K562 (cell line): Measurements from ENCODE around the gene MBNL2.

Experiments
- CTCF ChIP-seq, 3 experiments: IDR thresholded peaks in 2 of 3; conservative IDR thresholded peaks in 1 of 3; 2 replicates each; pipeline ENCODE4 v1.5.1; 2011 to 2012; ENCODE audit warnings: low read length in 3 of 3, mild to moderate bottlenecking in 3 of 3, control low read depth in 2 of 3, improper control_type of control experiment in 1 of 3, inconsistent platforms in 1 of 3, low read depth in 1 of 3, mixed read lengths in 1 of 3, moderate library complexity in 1 of 3; ENCODE audit not compliant: insufficient read depth in 2 of 3
- EP300 ChIP-seq: IDR thresholded peaks from 2 replicates; pipeline ENCODE4 v1.6.1; 2012; ENCODE audit warnings: low read length, improper control_type of control experiment
- EZH2 ChIP-seq: IDR thresholded peaks from 2 replicates; pipeline ENCODE4 v1.6.1; 2012; ENCODE audit warnings: low read depth, mild to moderate bottlenecking, inconsistent platforms, low read length, borderline replicate concordance
- MAZ ChIP-seq, 2 experiments: fragments of 450-650 bp in 1 of 2; sonication (generic) in 1 of 2; formaldehyde crosslinking; IDR thresholded peaks in 1 of 2; conservative IDR thresholded peaks in 1 of 2; 2 replicates each; pipeline versions ENCODE4 v1.4.0 to v1.5.0; 2020; ENCODE audit warnings: mild to moderate bottlenecking in 1 of 2, missing genetic modification reagents in 1 of 2
- MLLT1 ChIP-seq, 2 experiments: fragments of 450-650 bp; IDR thresholded peaks; 2 replicates each; pipeline ENCODE4 v1.6.1; 2016
- PHF20 ChIP-seq: fragments of 450-650 bp; IDR thresholded peaks from 2 replicates; pipeline ENCODE4 v1.6.1; 2018; ENCODE audit not compliant: partially characterized antibody
- PHTF2 ChIP-seq: fragments of 250-450 bp; sonication (Bioruptor Pico); IDR thresholded peaks from 2 replicates; pipeline ENCODE4 v1.5.0; 2021; ENCODE audit warnings: mild to moderate bottlenecking
- SIN3A ChIP-seq, 2 experiments: fragments of 150-350 bp in 1 of 2; IDR thresholded peaks; 2 replicates each; pipeline ENCODE4 v1.6.1; 2011 to 2016; ENCODE audit warnings: borderline replicate concordance in 2 of 2, low read depth in 2 of 2, low read length in 2 of 2, mild to moderate bottlenecking in 2 of 2, moderate library complexity in 2 of 2; ENCODE audit not compliant: control insufficient read depth in 1 of 2
- STAT5B ChIP-seq: fragments of 250-450 bp; sonication (Bioruptor Pico); IDR thresholded peaks from 2 replicates; pipeline ENCODE4 v1.8.0; 2021; ENCODE audit warnings: mild to moderate bottlenecking, inconsistent platforms
- TAF1 ChIP-seq: IDR thresholded peaks from 2 replicates; pipeline ENCODE4 v1.6.1; 2011; ENCODE audit warnings: mild to moderate bottlenecking, low read length, moderate library complexity; ENCODE audit not compliant: insufficient read depth, control insufficient read depth, severe bottlenecking; ENCODE audit errors: extremely low read depth
- YY1 ChIP-seq, 3 experiments: IDR thresholded peaks; 2 replicates each; pipeline ENCODE4 v1.6.1; 2011; ENCODE audit warnings: low read length in 2 of 3, mild to moderate bottlenecking in 2 of 3, moderate library complexity in 2 of 3, borderline replicate concordance in 1 of 3, control low read depth in 1 of 3, low read depth in 1 of 3; ENCODE audit not compliant: insufficient read depth in 3 of 3, insufficient replicate concordance in 2 of 3, control insufficient read depth in 1 of 3, insufficient read length in 1 of 3; ENCODE audit errors: extremely low read depth in 1 of 3
- ZNF175 ChIP-seq: fragments of 200-800 bp; sonication (Bioruptor generic); IDR thresholded peaks from 2 replicates; pipeline ENCODE4 v1.6.1; 2016; ENCODE audit warnings: low read depth, mild to moderate bottlenecking, missing genetic modification characterization, missing compliant biosample characterization

- TF ChIP-seq CTCF (IDR thresholded peaks at IDR 0.05 in 2 of 3, conservative IDR thresholded peaks at IDR 0.05 in 1 of 3; ENCODE audit: insufficient read depth in 2 of 3, low read depth in 1 of 3, low read length in 3 of 3), result no peak
- TF ChIP-seq TAF1, result no peak
- no peak for TF ChIP-seq MAZ (CRISPR knock-in tag; conservative IDR thresholded peaks at IDR 0.05 in 1 of 2, IDR thresholded peaks at IDR 0.05 in 1 of 2)
- no peak for TF ChIP-seq PHF20
- no peak for TF ChIP-seq EP300
- TF ChIP-seq YY1 (IDR thresholded peaks at IDR 0.05; ENCODE audit: borderline replicate concordance in 1 of 3, control insufficient read depth in 1 of 3, extremely low read depth in 1 of 3, insufficient read depth in 3 of 3, insufficient read length in 1 of 3, insufficient replicate concordance in 2 of 3, low read depth in 1 of 3, low read length in 2 of 3), result no peak
- TF ChIP-seq STAT5B (CRISPR knock-in tag), result no peak
- TF ChIP-seq PHTF2 (CRISPR knock-in tag), result no peak
- no peak for TF ChIP-seq EZH2
- no peak for TF ChIP-seq SIN3A (IDR thresholded peaks at IDR 0.05; ENCODE audit: borderline replicate concordance in 2 of 2, control insufficient read depth in 1 of 2, low read depth in 2 of 2, low read length in 2 of 2)
- TF ChIP-seq MLLT1 (IDR thresholded peaks at IDR 0.05), result no peak
- no peak for TF ChIP-seq ZNF175 (CRISPR knock-in tag)
Observed at GRCh38 chr13:97231829-97232196, 9.7 kb downstream of the MBNL2 start.
